Endothelial cell of umbilical vein (primary cell): Measurements from ENCODE around the gene CIAO3. TPM values are rescaled to one million over a fixed set of nuclear protein-coding genes. Genes with fewer than 3 reads are reported as not detected.

Experiments
- BruUV-seq: library from RNA; stranded (reverse); fragments of 400-500 nt; replicated peaks from 2 replicates; lab custom pipeline; 2021; lab: Mats Ljungman, UMichigan
- CTCF ChIA-PET: fragments of 300-600, 350-600 bp; sonication (Branson Sonifier 250); formaldehyde crosslinking; loops from one replicate; lab custom pipeline; 2021; ENCODE audit warnings: antibody characterized with exemption, inconsistent platforms; lab: Charles Lee
- POLR2A ChIA-PET: fragments of 300-600, 350-600 bp; sonication (Branson Sonifier 250); formaldehyde crosslinking; loops from one replicate; lab custom pipeline; 2021; ENCODE audit warnings: antibody characterized with exemption, inconsistent platforms; lab: Charles Lee
- DNase-seq: peaks from one replicate; pipeline ENCODE4 v3.0.0-alpha.2; 2011; ENCODE audit warnings: low read depth, low spot score
- FAIRE-seq: peaks from 2 replicates; lab custom pipeline; 2011; peaks lifted over from hg19 to GRCh38; lab: Jason Lieb, UNC
- H2AFZ ChIP-seq: 2 replicates; pipeline ENCODE4 v1.6.0; 2012; ENCODE audit warnings: low read depth, low read length, control low read depth, inconsistent platforms
- H3K27ac ChIP-seq: 2 replicates; pipeline ENCODE4 v1.5.1; 2011; ENCODE audit warnings: low read depth, mild to moderate bottlenecking, control low read depth, low read length, moderate library complexity; ENCODE audit not compliant: insufficient read depth
- H3K27me3 ChIP-seq, 2 experiments: 2 replicates each; pipeline versions ENCODE4 v1.6.0 to v1.6.1; 2011; ENCODE audit warnings: low read length in 2 of 2, mixed read lengths in 1 of 2; ENCODE audit not compliant: control insufficient read depth in 2 of 2, insufficient read depth in 2 of 2
- H3K36me3 ChIP-seq, 2 experiments: 2 replicates in 1 of 2; 3 replicates in 1 of 2; pipeline ENCODE4 v1.5.1; 2011; ENCODE audit warnings: low read length in 2 of 2, mild to moderate bottlenecking in 1 of 2, moderate library complexity in 1 of 2; ENCODE audit not compliant: control insufficient read depth in 2 of 2, insufficient read depth in 2 of 2; ENCODE audit errors: extremely low read depth in 1 of 2
- H3K4me1 ChIP-seq: 3 replicates; pipeline ENCODE4 v1.5.1; 2011; ENCODE audit warnings: mild to moderate bottlenecking, low read length; ENCODE audit not compliant: control insufficient read depth, insufficient read depth; ENCODE audit errors: extremely low read depth
- H3K4me2 ChIP-seq: 2 replicates; pipeline ENCODE4 v1.6.1; 2011; ENCODE audit warnings: low read length, control low read depth, mixed read lengths; ENCODE audit not compliant: insufficient read depth
- H3K4me3 ChIP-seq, 3 experiments: fragments of 200-600 bp in 1 of 3; sonication (generic), shearing (Covaris generic) in 1 of 3; replicated peaks in 1 of 3; 2 replicates each; pipeline ENCODE4 v1.5.1; 2011 to 2016; ENCODE audit warnings: control low read depth in 3 of 3, low read length in 3 of 3, mild to moderate bottlenecking in 2 of 3, inconsistent platforms in 1 of 3, low read depth in 1 of 3, moderate library complexity in 1 of 3; ENCODE audit not compliant: insufficient read depth in 1 of 3
- H3K79me2 ChIP-seq: 2 replicates; pipeline ENCODE4 v1.6.0; 2012; ENCODE audit warnings: low read length, inconsistent platforms; ENCODE audit not compliant: control insufficient read depth, insufficient read depth
- H3K9ac ChIP-seq: replicated peaks from 2 replicates; pipeline ENCODE3; 2011; ENCODE audit warnings: low read length, control low read depth; ENCODE audit not compliant: insufficient read depth; ENCODE audit errors: extremely low read depth
- H3K9me1 ChIP-seq: replicated peaks from 3 replicates; pipeline ENCODE4 v1.6.0; 2011; ENCODE audit warnings: mild to moderate bottlenecking, low read length; ENCODE audit not compliant: control insufficient read depth, insufficient read depth; ENCODE audit errors: extremely low read depth
- H3K9me3 ChIP-seq: replicated peaks from 2 replicates; pipeline ENCODE4 v1.5.1; 2012; ENCODE audit warnings: low read length, inconsistent platforms; ENCODE audit not compliant: control insufficient read depth, insufficient read depth
- H4K20me1 ChIP-seq: replicated peaks from 2 replicates; pipeline ENCODE3; 2011; ENCODE audit warnings: mild to moderate bottlenecking, low read length; ENCODE audit not compliant: control insufficient read depth, insufficient read depth; ENCODE audit errors: extremely low read depth
- EZH2 ChIP-seq: IDR thresholded peaks from 2 replicates; pipeline ENCODE4 v1.6.1; 2012; ENCODE audit warnings: borderline replicate concordance, low read depth, mild to moderate bottlenecking, moderate library complexity, low read length, inconsistent platforms; ENCODE audit not compliant: severe bottlenecking
- FOS ChIP-seq: IDR thresholded peaks from 2 replicates; pipeline ENCODE4 v1.6.1; 2011; ENCODE audit warnings: mild to moderate bottlenecking, low read length, moderate library complexity, borderline replicate concordance; ENCODE audit not compliant: insufficient read depth
- GATA2 ChIP-seq: IDR thresholded peaks from 2 replicates; pipeline ENCODE4 v1.7.0; 2011; ENCODE audit warnings: low read depth, mild to moderate bottlenecking, moderate library complexity, mixed read lengths, low read length; ENCODE audit not compliant: insufficient read length, insufficient read depth
- JUN ChIP-seq: IDR thresholded peaks from 2 replicates; pipeline ENCODE4 v1.6.1; 2011; ENCODE audit warnings: borderline replicate concordance, low read depth; ENCODE audit not compliant: insufficient read length, insufficient read depth
- MAX ChIP-seq: IDR thresholded peaks from 2 replicates; pipeline ENCODE4 v1.6.1; 2011; ENCODE audit not compliant: insufficient read depth, insufficient read length
- MYC ChIP-seq: IDR thresholded peaks from one replicate; pipeline ENCODE4 v1.6.1; 2011; ENCODE audit warnings: mild to moderate bottlenecking, low read depth, low read length
- POLR2AphosphoS5 ChIP-seq: IDR thresholded peaks from 2 replicates; pipeline ENCODE4 v1.6.1; 2012; ENCODE audit warnings: low read depth, mild to moderate bottlenecking, control low read depth, low read length, moderate library complexity; ENCODE audit not compliant: insufficient read depth
- dilution Hi-C: fragments of 300-500 bp; cut with MboI; formaldehyde crosslinking; loops from one replicate; pipeline ENCODE4 v1.15.0; 2019; ENCODE audit warnings: low sequenced_read_pairs; ENCODE audit not compliant: extremely low pct_ligation_motif_present
- intact Hi-C: fragments of 100-400 bp; cut with micrococcal nuclease; formaldehyde crosslinking; loops from one replicate; pipeline ENCODE4 v1.10.0; 2022
- polyA plus RNA-seq, 4 experiments: library from polyadenylated mRNA; depleted of rRNA in 3 of 4; stranded (reverse) in 3 of 4; unstranded in 1 of 4; fragments of >200 nt; gene quantifications; 2 replicates each; pipeline versions ENCODE4 v1.2.1 to v1.2.3, GENCODE V29; 2011 to 2012; ENCODE audit warnings: missing spikeins in 1 of 4
- total RNA-seq: library from RNA; stranded (reverse); gene quantifications from 2 replicates; pipeline ENCODE4 v1.2.3, GENCODE V29; 2021

Gene CIAO3
- total and polyA plus RNA-seq, 2 donors (not counting 3 experiments of a cell fraction or from before 2014, with no cell fraction given): 23.1 to 33.8 TPM

- Histone ChIP-seq H2AFZ (no peak overlapping the region), H3K9me3 (no peaks in the 10 kb centered on the region), H3K27ac (no peak overlapping the region), H3K4me1 (no peaks in the 10 kb centered on the region), H4K20me1 (no peaks in the 10 kb centered on the region), H3K4me3 (no peak overlapping the region), H3K27me3 (peaks cover 4 to 6% of the 10 kb centered on the region in 2 experiments), H3K36me3 (no peaks in the 10 kb centered on the region), H3K9me1 (no peaks in the 10 kb centered on the region), H3K4me2 (no peak overlapping the region), H3K9ac (no peak overlapping the region), H3K79me2 (no peaks in the 10 kb centered on the region)
- no peak for FAIRE-seq
- CTCF ChIA-PET: no interaction called here
- DNase-seq: no peak
- intact Hi-C loops: no loop called here
- BruUV-seq: no TSS peak
- dilution Hi-C loops: no loop called here
- POLR2A ChIA-PET: no interaction called here
- TF ChIP-seq EZH2 (peak; percentile 19), MAX (no peak), JUN (no peak), POLR2AphosphoS5 (no peak), MYC (no peak), FOS (no peak), GATA2 (no peak)
Observed at GRCh38 chr16:752007-752312, 11.2 kb upstream of the CIAO3 start.
